ENCODE results near the gene SLF2. TPM values are rescaled to one million over a fixed set of nuclear protein-coding genes. Genes with fewer than 3 reads are reported as not detected.

The SLF2 gene
- total and polyA plus RNA-seq, 9 donors, result 19.6 to 81.9 (median 40.3) TPM

GRCh38 chr10:100896876-100897461 is 15.8 kb upstream of the SLF2 start:
- H3K36me3 ChIP-seq, result no peaks in the 10 kb centered on the region
- no peak overlapping the region for H3K27ac ChIP-seq
- WGBS, 3 donors, result 78 to 80% (median 79%) methylated on average over 7 of the region's 7 CpGs
- no peak overlapping the region for H3K4me3 ChIP-seq
- H3K27me3 ChIP-seq, result no peaks in the 10 kb centered on the region
- H3K9me3 ChIP-seq, result no peaks in the 10 kb centered on the region
- no peak for DNase-seq
- no peaks in the 10 kb centered on the region for H3K4me1 ChIP-seq (ENCODE audit: insufficient read depth)
- intact Hi-C loops (cut with DNase I), result no loop called here
- TF ChIP-seq EP300 (IDR thresholded peaks at IDR 0.05) (no peak), POLR2A (IDR thresholded peaks at IDR 0.05) (no peak), CTCF (IDR thresholded peaks at IDR 0.05) (no peak)

- Histone ChIP-seq H3K27me3 (no peaks in the 10 kb centered on the region), H3K4me3 (no peak overlapping the region), H3K4me1 (ENCODE audit: insufficient read depth) (no peaks in the 10 kb centered on the region), H3K36me3 (no peaks in the 10 kb centered on the region), H3K27ac (no peak overlapping the region), H3K9me3 (no peaks in the 10 kb centered on the region)
- TF ChIP-seq CTCF (IDR thresholded peaks at IDR 0.05), result no peak
- TF ChIP-seq EP300 (IDR thresholded peaks at IDR 0.05), result no peak
- TF ChIP-seq POLR2A (IDR thresholded peaks at IDR 0.05), result no peak
- 52 to 88% (median 55%) methylated on average over 1 of the region's 1 CpG for WGBS, 3 donors
- no peak for DNase-seq
- intact Hi-C loops (cut with DNase I), result no loop called here
Observed at GRCh38 chr10:100897976-100898375, 14.8 kb upstream of the SLF2 start.

GRCh38 chr10:100899171-100899570 is 13.6 kb upstream of the SLF2 start:
- TF ChIP-seq POLR2A (IDR thresholded peaks at IDR 0.05) (no peak), CTCF (IDR thresholded peaks at IDR 0.05) (no peak), EP300 (IDR thresholded peaks at IDR 0.05) (no peak)
- Histone ChIP-seq H3K27ac (no peak overlapping the region), H3K4me3 (no peak overlapping the region), H3K27me3 (no peaks in the 10 kb centered on the region), H3K36me3 (no peaks in the 10 kb centered on the region), H3K4me1 (ENCODE audit: insufficient read depth) (no peaks in the 10 kb centered on the region), H3K9me3 (no peaks in the 10 kb centered on the region)
- WGBS, 3 donors, result 79 to 96% (median 84%) methylated on average over 4 of the region's 4 CpGs
- no peak for DNase-seq
- intact Hi-C loops (cut with DNase I), result no loop called here

GRCh38 chr10:100901051-100901450 is 11.7 kb upstream of the SLF2 start:
- DNase-seq, result no peak
- WGBS, 3 donors, result 7 to 49% (median 15%) methylated on average over 6 of the region's 6 CpGs
- Histone ChIP-seq H3K4me1 (ENCODE audit: insufficient read depth) (no peaks in the 10 kb centered on the region), H3K4me3 (no peak overlapping the region), H3K9me3 (no peaks in the 10 kb centered on the region), H3K27me3 (no peaks in the 10 kb centered on the region), H3K27ac (no peak overlapping the region), H3K36me3 (no peaks in the 10 kb centered on the region)
- intact Hi-C loops (cut with DNase I), result no loop called here
- no peak for TF ChIP-seq CTCF (IDR thresholded peaks at IDR 0.05)
- TF ChIP-seq EP300 (IDR thresholded peaks at IDR 0.05), result no peak
- no peak for TF ChIP-seq POLR2A (IDR thresholded peaks at IDR 0.05)
